Sigmoid colon (tissue), 7 donors: ENCODE results near the gene SLIT3. TPM values are rescaled to one million over a fixed set of nuclear protein-coding genes. Genes with fewer than 3 reads are reported as not detected.

Source experiments
- DNase-seq: peaks from one replicate; pipeline ENCODE4 v3.0.0-alpha.2; 2019
- H3K27ac ChIP-seq, 4 donors: fragments of 200-600 bp; sonication (generic); one replicate each; pipeline ENCODE4 v1.5.1; 2016 to 2019; ENCODE audit warnings: mild to moderate bottlenecking in 1 of 4
- H3K27me3 ChIP-seq, 3 donors: fragments of 200-600 bp; sonication (generic); one replicate each; pipeline ENCODE4 v1.5.1; 2019; ENCODE audit warnings: mild to moderate bottlenecking in 1 of 3
- H3K36me3 ChIP-seq, 4 donors: fragments of 200-600 bp; sonication (generic); one replicate each; pipeline ENCODE4 v1.5.1; 2016 to 2019
- H3K4me1 ChIP-seq, 4 donors: fragments of 200-600 bp; sonication (generic); one replicate each; pipeline ENCODE4 v1.5.1; 2017 to 2019
- H3K4me3 ChIP-seq, 4 donors: fragments of 200-600 bp; sonication (generic); one replicate each; pipeline ENCODE4 v1.5.1; 2017 to 2019; ENCODE audit warnings: mild to moderate bottlenecking in 2 of 4, moderate library complexity in 1 of 4
- H3K9me3 ChIP-seq, 4 donors: fragments of 200-600 bp in 3 of 4; sonication (generic) in 3 of 4; one replicate each; pipeline versions ENCODE4 v1.5.1 to v1.6.1; 2013 to 2019
- EP300 ChIP-seq, 4 donors: sonication (generic); formaldehyde crosslinking; IDR thresholded peaks; one replicate each; pipeline ENCODE4 v1.6.1; 2017; ENCODE audit warnings: antibody characterized with exemption in 4 of 4
- POLR2A ChIP-seq, 2 donors: fragments of 450-650 bp; IDR thresholded peaks; one replicate each; pipeline ENCODE4 v1.6.1; 2016; ENCODE audit warnings: antibody characterized with exemption in 2 of 2, mild to moderate bottlenecking in 2 of 2, moderate library complexity in 2 of 2
- POLR2AphosphoS5 ChIP-seq, 4 donors: sonication (generic); formaldehyde crosslinking; IDR thresholded peaks; one replicate each; pipeline ENCODE4 v1.6.1; 2017; ENCODE audit warnings: antibody characterized with exemption in 4 of 4
- WGBS, 2 donors: extraction: QIAGEN DNeasy Blood & Tissue Kit; methylation state at CpG; one replicate each; pipeline ENCODE4 v1.1.7; 2013; 5-methylcytosine and 5-hydroxymethylcytosine counted together
- intact Hi-C: fragments of 100-400 bp; cut with DNase I; formaldehyde crosslinking; loops from one replicate; pipeline ENCODE4 v1.15.1; 2023
- polyA plus RNA-seq, 3 donors: library from polyadenylated mRNA; stranded (reverse); fragments of 200-250 nt; gene quantifications; one replicate each; pipeline ENCODE4 v1.2.3, GENCODE V29; 2013
- small RNA-seq, 3 donors: library from RNA; depleted of rRNA; stranded (forward); fragments of <200 nt; gene quantifications; one replicate each; pipeline ENCODE3, GENCODE V24; 2016
- total RNA-seq, 4 donors: library from RNA; depleted of rRNA; stranded (reverse); fragments of >200 nt; gene quantifications; one replicate each; pipeline ENCODE4 v1.1.0, GENCODE V29; 2016
- TF ChIP-seq, protein P1 (sequence below), 4 experiments: fragments of 450-650 bp in 3 of 4; fragments of 200-600 bp in 1 of 4; IDR thresholded peaks; one replicate each; pipeline ENCODE4 v1.5.1; 2016 to 2019; ENCODE audit warnings: antibody characterized with exemption in 4 of 4, mild to moderate bottlenecking in 3 of 4, moderate library complexity in 2 of 4
- donor health status: healthy with polysubstance abuse.
- donor health status: Bipolar disorder and iron deficiency.
- donor health status: healthy.

Gene SLIT3
- total and polyA plus RNA-seq, 7 donors = 0.23 to 46.3 (median 30.0) TPM

DNA sequence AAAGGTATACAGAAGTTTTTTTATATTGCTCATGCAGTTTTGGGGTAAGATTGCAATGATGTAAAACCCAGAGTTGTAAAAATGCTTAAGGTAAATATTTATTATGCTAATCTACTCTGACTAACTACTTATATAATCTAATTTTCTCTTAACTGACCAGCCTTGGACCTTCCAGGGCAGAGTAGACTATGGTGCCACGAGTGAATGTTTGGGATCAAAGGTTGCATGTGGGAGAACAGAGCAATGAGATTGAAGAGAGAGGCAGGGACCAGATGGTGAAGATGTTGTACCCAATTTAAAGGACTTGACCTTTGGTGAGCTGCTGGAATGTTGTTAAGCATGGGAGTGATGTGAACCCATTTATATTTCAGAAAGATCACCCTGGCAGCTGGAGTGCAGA lies 686.9 kb downstream of the SLIT3 start:
- no peaks in the 10 kb centered on the region for H3K4me1 ChIP-seq
- no peak for DNase-seq
- intact Hi-C loops = no loop called here
- 4 to 49% methylated on average over 1 of the region's 1 CpG for WGBS, 2 donors
- no peaks in the 10 kb centered on the region for H3K9me3 ChIP-seq
- H3K27ac ChIP-seq = no peak overlapping the region
- no peaks in the 10 kb centered on the region for H3K36me3 ChIP-seq
- H3K27me3 ChIP-seq = no peaks in the 10 kb centered on the region
- TF ChIP-seq EP300 (IDR thresholded peaks at IDR 0.05) (no peak), POLR2AphosphoS5 (IDR thresholded peaks at IDR 0.05) (no peak), POLR2A (IDR thresholded peaks at IDR 0.05) (no peak)
- TF ChIP-seq, protein P1, sequence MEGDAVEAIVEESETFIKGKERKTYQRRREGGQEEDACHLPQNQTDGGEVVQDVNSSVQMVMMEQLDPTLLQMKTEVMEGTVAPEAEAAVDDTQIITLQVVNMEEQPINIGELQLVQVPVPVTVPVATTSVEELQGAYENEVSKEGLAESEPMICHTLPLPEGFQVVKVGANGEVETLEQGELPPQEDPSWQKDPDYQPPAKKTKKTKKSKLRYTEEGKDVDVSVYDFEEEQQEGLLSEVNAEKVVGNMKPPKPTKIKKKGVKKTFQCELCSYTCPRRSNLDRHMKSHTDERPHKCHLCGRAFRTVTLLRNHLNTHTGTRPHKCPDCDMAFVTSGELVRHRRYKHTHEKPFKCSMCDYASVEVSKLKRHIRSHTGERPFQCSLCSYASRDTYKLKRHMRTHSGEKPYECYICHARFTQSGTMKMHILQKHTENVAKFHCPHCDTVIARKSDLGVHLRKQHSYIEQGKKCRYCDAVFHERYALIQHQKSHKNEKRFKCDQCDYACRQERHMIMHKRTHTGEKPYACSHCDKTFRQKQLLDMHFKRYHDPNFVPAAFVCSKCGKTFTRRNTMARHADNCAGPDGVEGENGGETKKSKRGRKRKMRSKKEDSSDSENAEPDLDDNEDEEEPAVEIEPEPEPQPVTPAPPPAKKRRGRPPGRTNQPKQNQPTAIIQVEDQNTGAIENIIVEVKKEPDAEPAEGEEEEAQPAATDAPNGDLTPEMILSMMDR (IDR thresholded peaks at IDR 0.05) = no peak
- no peak overlapping the region for H3K4me3 ChIP-seq

DNA sequence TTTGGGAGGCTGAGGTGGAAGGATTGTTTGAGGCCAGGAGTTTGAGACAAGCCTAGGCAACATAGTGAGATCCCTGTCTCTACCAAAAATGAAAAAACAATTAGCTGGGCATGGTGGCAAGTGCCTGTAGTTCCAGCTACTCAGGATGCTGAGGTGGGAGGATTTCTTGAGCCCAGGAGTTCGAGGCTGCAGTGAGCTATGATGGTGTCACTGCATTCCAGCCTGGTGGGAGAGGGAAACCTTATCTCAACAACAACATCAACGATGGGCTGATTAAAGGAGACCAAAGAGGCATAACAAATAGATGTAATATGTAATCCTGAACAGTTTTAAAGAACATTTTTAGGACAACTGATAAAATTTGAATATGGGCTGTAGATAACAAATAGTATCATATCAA lies 687.5 kb downstream of the SLIT3 start:
- 41 to 61% methylated on average over 2 of the region's 2 CpGs for WGBS, 2 donors
- H3K27ac ChIP-seq = no peak overlapping the region

DNA sequence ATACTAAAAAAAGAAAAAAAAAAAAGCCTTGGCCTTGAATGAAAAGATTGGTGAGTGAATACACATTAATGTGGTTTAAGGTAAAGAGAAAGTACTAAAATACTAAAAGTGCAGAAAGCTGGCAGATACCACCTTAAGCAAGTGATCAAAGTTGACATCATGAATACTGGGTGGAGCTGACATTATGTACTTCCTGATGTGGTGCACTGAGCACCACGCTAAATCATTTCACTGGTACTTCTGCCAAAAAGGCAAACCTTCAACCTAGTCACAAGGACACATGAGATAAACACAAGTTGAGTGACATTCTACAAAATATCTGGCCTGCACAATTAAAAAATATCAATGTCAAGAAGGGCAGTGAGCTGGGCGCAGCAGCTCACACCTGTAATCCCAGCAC lies 687.9 kb downstream of the SLIT3 start:
- Histone ChIP-seq H3K27me3 (no peaks in the 10 kb centered on the region), H3K4me3 (no peak overlapping the region), H3K27ac (no peak overlapping the region), H3K4me1 (no peaks in the 10 kb centered on the region), H3K36me3 (no peaks in the 10 kb centered on the region), H3K9me3 (no peaks in the 10 kb centered on the region)
- intact Hi-C loops = no loop called here
- WGBS, 2 donors = 6 to 44% methylated on average over 2 of the region's 2 CpGs
- TF ChIP-seq, protein P1 (IDR thresholded peaks at IDR 0.05) = no peak
- no peak for TF ChIP-seq POLR2A (IDR thresholded peaks at IDR 0.05)
- no peak for TF ChIP-seq EP300 (IDR thresholded peaks at IDR 0.05)
- TF ChIP-seq POLR2AphosphoS5 (IDR thresholded peaks at IDR 0.05) = no peak
- no peak for DNase-seq

More for the DNA sequence above, 687.5 kb downstream of the SLIT3 start:
- no peak overlapping the region for H3K4me3 ChIP-seq
- no peak for TF ChIP-seq EP300 (IDR thresholded peaks at IDR 0.05)
- no peak for TF ChIP-seq POLR2AphosphoS5 (IDR thresholded peaks at IDR 0.05)
- TF ChIP-seq, protein P1 (IDR thresholded peaks at IDR 0.05) = no peak
- no peak for TF ChIP-seq POLR2A (IDR thresholded peaks at IDR 0.05)
- no peaks in the 10 kb centered on the region for H3K9me3 ChIP-seq
- no peaks in the 10 kb centered on the region for H3K4me1 ChIP-seq
- intact Hi-C loops = no loop called here
- no peak for DNase-seq
- no peaks in the 10 kb centered on the region for H3K36me3 ChIP-seq
- H3K27me3 ChIP-seq = no peaks in the 10 kb centered on the region

- Histone ChIP-seq H3K27me3 (no peaks in the 10 kb centered on the region), H3K36me3 (no peaks in the 10 kb centered on the region), H3K9me3 (no peaks in the 10 kb centered on the region), H3K4me1 (no peaks in the 10 kb centered on the region), H3K4me3 (no peak overlapping the region), H3K27ac (no peak overlapping the region)
- intact Hi-C loops = no loop called here
- no peak for TF ChIP-seq POLR2A (IDR thresholded peaks at IDR 0.05)
- TF ChIP-seq, protein P1 (IDR thresholded peaks at IDR 0.05) = no peak
- TF ChIP-seq POLR2AphosphoS5 (IDR thresholded peaks at IDR 0.05) = no peak
- no peak for TF ChIP-seq EP300 (IDR thresholded peaks at IDR 0.05)
- DNase-seq = no peak
- WGBS, 2 donors = 86 to 88% methylated on average over 4 of the region's 4 CpGs
Measured at GRCh38 chr5:168612123-168612522, 688.8 kb downstream of the SLIT3 start.

Small RNA genes lying within 50 kb of the gene (small RNA-seq; reads per million reads assigned to genes)
- gene MIR218-2 (0 reads per million in 3 donors), gene MIR585 (0.29 to 0.72 (median 0.32) reads per million in 3 donors), gene RF00019 (0 reads per million in 3 donors)
